Mucosa of descending colon (tissue), 3 donors: ENCODE results near the gene CACNB2. TPM values are rescaled to one million over a fixed set of nuclear protein-coding genes. Genes with fewer than 3 reads are reported as not detected.
A peak's percentile ranks its signal among the peaks of the same experiment; 100 is the strongest.

Experiments used
- ATAC-seq: fragments of 200-7000 bp; cut with Tn5 transposase; one replicate; pipeline ENCODE4 v1.9.1; 2020; ENCODE audit warnings: mild to moderate bottlenecking, moderate library complexity
- DNase-seq, 3 donors: peaks; one replicate each; pipeline ENCODE4 v3.0.0-alpha.2; 2020
- H3K36me3 ChIP-seq: fragments of 200-600 bp; one replicate; pipeline ENCODE4 v1.8.0; 2021; ENCODE audit warnings: low read depth, mild to moderate bottlenecking
- H3K4me1 ChIP-seq: fragments of 200-600 bp; one replicate; pipeline ENCODE4 v1.8.0; 2021; ENCODE audit warnings: low read depth, mild to moderate bottlenecking
- H3K4me3 ChIP-seq: fragments of 200-600 bp; one replicate; pipeline ENCODE4 v1.8.0; 2021; ENCODE audit warnings: mild to moderate bottlenecking
- H3K9me3 ChIP-seq: fragments of 200-600 bp; one replicate; pipeline ENCODE4 v1.8.0; 2021; ENCODE audit warnings: mild to moderate bottlenecking
- CTCF ChIP-seq: fragments of 200-600 bp; IDR thresholded peaks from one replicate; pipeline ENCODE4 v1.8.0; 2022; ENCODE audit warnings: antibody characterized with exemption, mild to moderate bottlenecking
- intact Hi-C, 2 donors: fragments of 100-400 bp; cut with DNase I in 1 of 2; cut with micrococcal nuclease in 1 of 2; formaldehyde crosslinking; loops; one replicate each; pipeline versions ENCODE4 v1.11.0 to v1.11.1; 2022; cut with DNase I, micrococcal nuclease
- total RNA-seq, 3 donors: library from RNA; stranded (reverse); fragmentation: NEBNext Ultra II Directional in 2 of 3; extraction: Animal tissue kit (Norgen Biotek cat#: 25700) in 2 of 3; gene quantifications; one replicate each; pipeline versions ENCODE4 v1.2.1 to v1.2.4, GENCODE V29; 2021 to 2023
- donor health status: DM: no; HTN: no; CAD: no; lungs with moderate emphysema.
- donor health status: DM: no; HTN: no; CAD: no.
- donor health status: DM: no; HTN: yes; CAD: no.

Gene CACNB2
- total RNA-seq, 3 donors from 2014 or later = 13.6 to 26.2 (median 19.8) TPM

- Histone ChIP-seq H3K4me1 (no peaks in the 10 kb centered on the region), H3K9me3 (no peaks in the 10 kb centered on the region), H3K36me3 (no peaks in the 10 kb centered on the region), H3K4me3 (no peak overlapping the region)
- intact Hi-C loops = loop anchor here in 1 of 2 donors (10.0 kb wide), 1 partner anchor 50 kb away; the partner anchor contains the start of gene CACNB2
- ATAC-seq (no peak), DNase-seq (no peak)
- no peak for TF ChIP-seq CTCF
These were observed 54.4 kb downstream of the CACNB2 start for GRCh38 chr10:18194634-18195033.

GRCh38 chr10:18195060-18195799 is 55.0 kb downstream of the CACNB2 start:
- Histone ChIP-seq H3K4me1 (no peaks in the 10 kb centered on the region), H3K9me3 (no peaks in the 10 kb centered on the region), H3K4me3 (no peak overlapping the region), H3K36me3 (no peaks in the 10 kb centered on the region)
- ATAC-seq = peak; percentile 26
- no peak for TF ChIP-seq CTCF
- intact Hi-C loops = loop anchor here in 1 of 2 donors (10.0 kb wide), 1 partner anchor 50 kb away; the partner anchor contains the start of gene CACNB2
- DNase-seq = peak in 2 of 3 donors; percentile 29 to 31

- H3K4me1 ChIP-seq = no peaks in the 10 kb centered on the region
- no peaks in the 10 kb centered on the region for H3K36me3 ChIP-seq
- H3K9me3 ChIP-seq = no peaks in the 10 kb centered on the region
- DNase-seq (no peak), ATAC-seq (peak; percentile 63)
- no peak for TF ChIP-seq CTCF
- intact Hi-C loops = loop anchor here in 1 of 2 donors (10.0 kb wide), 1 partner anchor 52 kb away; the partner anchor contains the start of gene CACNB2
- no peak overlapping the region for H3K4me3 ChIP-seq
These were observed 56.8 kb downstream of the CACNB2 start for GRCh38 chr10:18196806-18197550.

- ATAC-seq (no peak), DNase-seq (no peak)
- no peaks in the 10 kb centered on the region for H3K4me1 ChIP-seq
- no peaks in the 10 kb centered on the region for H3K9me3 ChIP-seq
- no peaks in the 10 kb centered on the region for H3K36me3 ChIP-seq
- H3K4me3 ChIP-seq = no peak overlapping the region
- intact Hi-C loops = loop anchor here in 1 of 2 donors (10.0 kb wide), 1 partner anchor 53 kb away; the partner anchor contains the start of gene CACNB2
- no peak for TF ChIP-seq CTCF
These were observed 57.5 kb downstream of the CACNB2 start for GRCh38 chr10:18197706-18198105.

- no peaks in the 10 kb centered on the region for H3K36me3 ChIP-seq
- TF ChIP-seq CTCF = no peak
- peaks cover 8% of the 10 kb centered on the region for H3K4me1 ChIP-seq
- no peak overlapping the region for H3K4me3 ChIP-seq
- no peak for ATAC-seq
- no peaks in the 10 kb centered on the region for H3K9me3 ChIP-seq
- no peak for DNase-seq
- intact Hi-C loops = no loop called here
These were observed 61.7 kb downstream of the CACNB2 start for GRCh38 chr10:18201877-18202276.
